Measurements from ENCODE around the gene SMC1B. TPM values are rescaled to one million over a fixed set of nuclear protein-coding genes. Genes with fewer than 3 reads are reported as not detected.

Gene SMC1B
- total RNA-seq, 1 donor from 2014 or later, result 0.06 TPM

DNA sequence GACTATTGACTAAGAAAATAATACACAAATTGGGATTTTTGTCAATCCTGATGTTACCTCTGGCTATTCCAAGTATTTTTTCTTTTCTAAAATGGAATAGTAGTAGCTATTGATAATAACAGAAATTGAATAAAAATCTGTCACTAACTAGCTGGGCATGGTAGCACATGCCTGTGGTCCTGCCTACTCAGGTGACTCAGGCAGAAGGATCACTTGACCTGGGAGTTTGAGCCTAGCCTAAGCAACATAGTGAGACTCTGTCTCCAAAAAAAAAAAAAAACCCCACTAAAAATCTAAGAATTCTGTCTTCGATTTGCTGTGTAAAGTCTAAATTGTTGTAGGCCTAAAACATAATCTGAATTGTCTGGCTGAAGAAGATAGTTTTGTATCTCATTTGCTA, 61.4 kb downstream of the SMC1B start:
- Mint-ChIP-seq H3K27ac (no peak overlapping the region), H3K36me3 (peaks cover 4% of the 10 kb centered on the region), H3K4me3 (no peak overlapping the region), H3K9me3 (no peaks in the 10 kb centered on the region), H3K4me1 (no peaks in the 10 kb centered on the region), H3K27me3 (ENCODE audit: insufficient read depth, low read depth) (no peaks in the 10 kb centered on the region)
- Histone ChIP-seq H3F3A (ENCODE audit: low read depth) (no peaks in the 10 kb centered on the region), H3K79me2 (ENCODE audit: low read depth) (no peaks in the 10 kb centered on the region), H3K9me3 (ENCODE audit: low read depth) (no peaks in the 10 kb centered on the region), H2AFZ (replicated peaks) (no peak overlapping the region), H3K27me3 (no peaks in the 10 kb centered on the region), H4K20me1 (ENCODE audit: low read depth) (no peaks in the 10 kb centered on the region), H3K27ac (no peak overlapping the region), H3K4me3 (no peak overlapping the region), H3K4me1 (no peaks in the 10 kb centered on the region), H3K9ac (no peak overlapping the region), H3K4me2 (no peak overlapping the region), H3K36me3 (no peaks in the 10 kb centered on the region)
- DNase-seq (ENCODE audit: low spot score), result no peak
- TF ChIP-seq EZH2phosphoT487 (IDR thresholded peaks at IDR 0.05) (no peak), EZH2 (IDR thresholded peaks at IDR 0.05) (no peak)
- TF ChIP-seq, protein P1, sequence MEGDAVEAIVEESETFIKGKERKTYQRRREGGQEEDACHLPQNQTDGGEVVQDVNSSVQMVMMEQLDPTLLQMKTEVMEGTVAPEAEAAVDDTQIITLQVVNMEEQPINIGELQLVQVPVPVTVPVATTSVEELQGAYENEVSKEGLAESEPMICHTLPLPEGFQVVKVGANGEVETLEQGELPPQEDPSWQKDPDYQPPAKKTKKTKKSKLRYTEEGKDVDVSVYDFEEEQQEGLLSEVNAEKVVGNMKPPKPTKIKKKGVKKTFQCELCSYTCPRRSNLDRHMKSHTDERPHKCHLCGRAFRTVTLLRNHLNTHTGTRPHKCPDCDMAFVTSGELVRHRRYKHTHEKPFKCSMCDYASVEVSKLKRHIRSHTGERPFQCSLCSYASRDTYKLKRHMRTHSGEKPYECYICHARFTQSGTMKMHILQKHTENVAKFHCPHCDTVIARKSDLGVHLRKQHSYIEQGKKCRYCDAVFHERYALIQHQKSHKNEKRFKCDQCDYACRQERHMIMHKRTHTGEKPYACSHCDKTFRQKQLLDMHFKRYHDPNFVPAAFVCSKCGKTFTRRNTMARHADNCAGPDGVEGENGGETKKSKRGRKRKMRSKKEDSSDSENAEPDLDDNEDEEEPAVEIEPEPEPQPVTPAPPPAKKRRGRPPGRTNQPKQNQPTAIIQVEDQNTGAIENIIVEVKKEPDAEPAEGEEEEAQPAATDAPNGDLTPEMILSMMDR (IDR thresholded peaks at IDR 0.05), result no peak

DNA sequence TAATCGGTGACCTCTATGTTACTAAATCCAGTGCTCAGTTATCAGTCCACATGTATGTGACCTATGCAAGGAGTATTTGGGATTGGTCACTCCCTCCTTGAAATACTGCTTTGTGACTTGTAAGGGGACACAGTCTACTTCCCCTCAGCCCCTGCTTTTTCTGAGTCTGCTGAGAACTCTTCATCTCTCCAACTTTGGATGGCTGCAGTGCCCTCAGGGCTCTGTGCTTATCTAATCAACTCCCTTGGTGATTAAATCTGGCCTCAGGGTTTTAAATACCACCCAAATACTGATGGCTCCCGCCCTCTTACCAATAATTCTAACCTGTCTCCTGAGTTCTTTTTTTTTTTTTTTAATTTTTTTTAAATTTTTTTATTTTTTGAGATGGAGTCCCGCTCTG, 63.5 kb downstream of the SMC1B start:
- Histone ChIP-seq H3K27ac (no peak overlapping the region), H3K9ac (no peak overlapping the region), H3K4me1 (no peaks in the 10 kb centered on the region), H3K4me2 (no peak overlapping the region), H2AFZ (replicated peaks) (no peak overlapping the region), H4K20me1 (ENCODE audit: low read depth) (no peaks in the 10 kb centered on the region), H3K4me3 (no peak overlapping the region), H3K27me3 (no peaks in the 10 kb centered on the region), H3F3A (ENCODE audit: low read depth) (no peaks in the 10 kb centered on the region), H3K36me3 (no peaks in the 10 kb centered on the region), H3K79me2 (ENCODE audit: low read depth) (no peaks in the 10 kb centered on the region), H3K9me3 (ENCODE audit: low read depth) (no peaks in the 10 kb centered on the region)
- no peak for DNase-seq (ENCODE audit: low spot score)
- Mint-ChIP-seq H3K4me1 (no peaks in the 10 kb centered on the region), H3K27me3 (ENCODE audit: insufficient read depth, low read depth) (no peaks in the 10 kb centered on the region), H3K4me3 (no peak overlapping the region), H3K36me3 (peaks cover 10% of the 10 kb centered on the region), H3K27ac (no peak overlapping the region), H3K9me3 (no peaks in the 10 kb centered on the region)
- TF ChIP-seq, protein P1 (IDR thresholded peaks at IDR 0.05), result no peak
- no peak for TF ChIP-seq EZH2phosphoT487 (IDR thresholded peaks at IDR 0.05)
- TF ChIP-seq EZH2 (IDR thresholded peaks at IDR 0.05), result no peak

DNA sequence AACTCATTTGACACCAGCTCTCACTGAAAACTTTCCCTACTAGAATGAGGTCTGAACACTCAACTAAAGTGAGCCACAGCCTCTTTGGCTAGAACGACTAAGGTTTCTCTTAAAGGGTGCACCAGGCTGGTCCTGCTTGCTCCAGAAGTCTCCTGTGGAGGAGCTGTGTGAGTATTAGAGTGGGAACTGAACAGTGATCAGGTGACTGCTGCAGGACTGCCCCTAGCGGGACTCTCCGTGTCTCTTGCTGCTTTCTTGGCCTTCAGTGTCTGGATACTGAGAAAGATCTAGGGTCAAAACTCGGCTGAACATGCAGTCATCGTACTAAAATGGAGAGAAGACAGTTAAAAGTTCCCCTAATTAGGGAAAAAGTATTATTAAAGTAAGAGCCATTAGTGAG, 69.1 kb downstream of the SMC1B start:
- no peaks in the 10 kb centered on the region for H3K79me2 ChIP-seq (ENCODE audit: low read depth)
- no peaks in the 10 kb centered on the region for H3K36me3 ChIP-seq
- Mint-ChIP-seq H3K4me3 (no peak overlapping the region), H3K27ac (no peak overlapping the region), H3K4me1 (peaks cover 4% of the 10 kb centered on the region), H3K36me3 (peaks cover 21% of the 10 kb centered on the region), H3K9me3 (no peaks in the 10 kb centered on the region), H3K27me3 (ENCODE audit: insufficient read depth, low read depth) (no peaks in the 10 kb centered on the region)
- no peaks in the 10 kb centered on the region for H3F3A ChIP-seq (ENCODE audit: low read depth)
- DNase-seq (ENCODE audit: low spot score), result peak; percentile 48
- H3K4me1 ChIP-seq, result no peaks in the 10 kb centered on the region
- TF ChIP-seq EZH2phosphoT487 (IDR thresholded peaks at IDR 0.05) (no peak), EZH2 (IDR thresholded peaks at IDR 0.05) (no peak)
- TF ChIP-seq, protein P1 (IDR thresholded peaks at IDR 0.05), result peak; percentile 32
- no peaks in the 10 kb centered on the region for H3K9me3 ChIP-seq (ENCODE audit: low read depth)
- H3K4me3 ChIP-seq, result no peak overlapping the region
- H2AFZ ChIP-seq (replicated peaks), result no peak overlapping the region
- H3K4me2 ChIP-seq, result no peak overlapping the region
- no peaks in the 10 kb centered on the region for H3K27me3 ChIP-seq
- H3K27ac ChIP-seq, result no peak overlapping the region
- H3K9ac ChIP-seq, result no peak overlapping the region
- no peaks in the 10 kb centered on the region for H4K20me1 ChIP-seq (ENCODE audit: low read depth)

Measured in neural progenitor cell (in vitro differentiated cells).